A673 (cell line): Measurements from ENCODE around the gene PPP1CB.

ENCODE experiments used
- EZH2 ChIP-seq: fragments of 200-600 bp; sonication (generic); IDR thresholded peaks from 2 replicates; pipeline ENCODE4 v1.6.1; 2017; ENCODE audit warnings: borderline replicate concordance, low read depth, mild to moderate bottlenecking, mixed read lengths, antibody characterized with exemption, low read length; ENCODE audit not compliant: poor library complexity, severe bottlenecking
- TF ChIP-seq, protein P1 (sequence below): fragments of 300-800, 200-600 bp; sonication (generic); conservative IDR thresholded peaks from 2 replicates; pipeline ENCODE4 v1.5.1; 2017; ENCODE audit warnings: low read depth, mild to moderate bottlenecking, antibody characterized with exemption, low read length, moderate library complexity, mixed read lengths

GRCh38 chr2:28751252-28751955, at the start of gene PPP1CB:
- TF ChIP-seq, protein P1, sequence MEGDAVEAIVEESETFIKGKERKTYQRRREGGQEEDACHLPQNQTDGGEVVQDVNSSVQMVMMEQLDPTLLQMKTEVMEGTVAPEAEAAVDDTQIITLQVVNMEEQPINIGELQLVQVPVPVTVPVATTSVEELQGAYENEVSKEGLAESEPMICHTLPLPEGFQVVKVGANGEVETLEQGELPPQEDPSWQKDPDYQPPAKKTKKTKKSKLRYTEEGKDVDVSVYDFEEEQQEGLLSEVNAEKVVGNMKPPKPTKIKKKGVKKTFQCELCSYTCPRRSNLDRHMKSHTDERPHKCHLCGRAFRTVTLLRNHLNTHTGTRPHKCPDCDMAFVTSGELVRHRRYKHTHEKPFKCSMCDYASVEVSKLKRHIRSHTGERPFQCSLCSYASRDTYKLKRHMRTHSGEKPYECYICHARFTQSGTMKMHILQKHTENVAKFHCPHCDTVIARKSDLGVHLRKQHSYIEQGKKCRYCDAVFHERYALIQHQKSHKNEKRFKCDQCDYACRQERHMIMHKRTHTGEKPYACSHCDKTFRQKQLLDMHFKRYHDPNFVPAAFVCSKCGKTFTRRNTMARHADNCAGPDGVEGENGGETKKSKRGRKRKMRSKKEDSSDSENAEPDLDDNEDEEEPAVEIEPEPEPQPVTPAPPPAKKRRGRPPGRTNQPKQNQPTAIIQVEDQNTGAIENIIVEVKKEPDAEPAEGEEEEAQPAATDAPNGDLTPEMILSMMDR, result 0 out of 2 replicates have a peak, but pooled peaks have one; percentile 21
- no peak for TF ChIP-seq EZH2
